Measurements from ENCODE around the gene FPGS. TPM values are rescaled to one million over a fixed set of nuclear protein-coding genes. Genes with fewer than 3 reads are reported as not detected.

Gene FPGS
- total RNA-seq, 1 experiment from 2014 or later: 84.9 TPM

GRCh38 chr9:127857278-127857677 lies 54.6 kb downstream of the FPGS start:
- Histone ChIP-seq H3K36me3 (replicated peaks; ENCODE audit: control insufficient read depth, insufficient read depth, low read length) (no peaks in the 10 kb centered on the region), H3K4me3 (ENCODE audit: insufficient read depth, low read depth, low read length) (no peak overlapping the region), H3K27me3 (ENCODE audit: control insufficient read depth, insufficient read depth, low read length) (no peaks in the 10 kb centered on the region)
- DNase-seq: no peak

GRCh38 chr9:127858041-127858512 lies 55.4 kb downstream of the FPGS start:
- Histone ChIP-seq H3K36me3 (replicated peaks; ENCODE audit: control insufficient read depth, insufficient read depth, low read length) (no peaks in the 10 kb centered on the region), H3K4me3 (ENCODE audit: insufficient read depth, low read depth, low read length) (no peak overlapping the region), H3K27me3 (ENCODE audit: control insufficient read depth, insufficient read depth, low read length) (no peaks in the 10 kb centered on the region)
- DNase-seq: no peak

GRCh38 chr9:127860260-127860659 lies 57.6 kb downstream of the FPGS start:
- Histone ChIP-seq H3K27me3 (ENCODE audit: control insufficient read depth, insufficient read depth, low read length) (no peaks in the 10 kb centered on the region), H3K36me3 (replicated peaks; ENCODE audit: control insufficient read depth, insufficient read depth, low read length) (no peaks in the 10 kb centered on the region), H3K4me3 (ENCODE audit: insufficient read depth, low read depth, low read length) (no peak overlapping the region)
- no peak for DNase-seq

- DNase-seq: no peak
- Histone ChIP-seq H3K36me3 (replicated peaks; ENCODE audit: control insufficient read depth, insufficient read depth, low read length) (no peaks in the 10 kb centered on the region), H3K27me3 (ENCODE audit: control insufficient read depth, insufficient read depth, low read length) (no peaks in the 10 kb centered on the region), H3K4me3 (ENCODE audit: insufficient read depth, low read depth, low read length) (no peak overlapping the region)
Observed at GRCh38 chr9:127860779-127861178, 58.1 kb downstream of the FPGS start.

GRCh38 chr9:127862075-127863011 lies 59.7 kb downstream of the FPGS start:
- H3K4me3 ChIP-seq (ENCODE audit: insufficient read depth, low read depth, low read length): no peak overlapping the region
- no peak for DNase-seq
- no peaks in the 10 kb centered on the region for H3K36me3 ChIP-seq (replicated peaks; ENCODE audit: control insufficient read depth, insufficient read depth, low read length)
- no peaks in the 10 kb centered on the region for H3K27me3 ChIP-seq (ENCODE audit: control insufficient read depth, insufficient read depth, low read length)

GRCh38 chr9:127863191-127863621 lies 60.5 kb downstream of the FPGS start:
- no peak for DNase-seq
- Histone ChIP-seq H3K27me3 (ENCODE audit: control insufficient read depth, insufficient read depth, low read length) (no peaks in the 10 kb centered on the region), H3K4me3 (ENCODE audit: insufficient read depth, low read depth, low read length) (no peak overlapping the region), H3K36me3 (replicated peaks; ENCODE audit: control insufficient read depth, insufficient read depth, low read length) (no peaks in the 10 kb centered on the region)

Other genes with a start within 250 kb of the FPGS start
- 5.9 and 12.0 TPM in 2 replicates for gene STXBP1, start 190.6 kb upstream of the FPGS start, total RNA-seq (2014; rRNA removed; shearing (Covaris generic))
- not detected in 2 replicates for gene CFAP157, start 95.9 kb upstream of the FPGS start, total RNA-seq (2014; rRNA removed; shearing (Covaris generic))
- 14.3 and 21.2 TPM in 2 replicates for gene PTRH1, start 87.2 kb upstream of the FPGS start, total RNA-seq (2014; rRNA removed; shearing (Covaris generic))
- 0.11 TPM in 1 of 2 replicates, not detected in the other for gene TTC16, start 86.8 kb upstream of the FPGS start, total RNA-seq (2014; rRNA removed; shearing (Covaris generic))
- 13.7 and 19.3 TPM in 2 replicates for gene TOR2A, start 67.6 kb upstream of the FPGS start, total RNA-seq (2014; rRNA removed; shearing (Covaris generic))
- 0.26 and 0.42 TPM in 2 replicates for gene SH2D3C, start 24.2 kb upstream of the FPGS start, total RNA-seq (2014; rRNA removed; shearing (Covaris generic))
- 51.5 and 56.6 TPM in 2 replicates for gene CDK9, start 16.8 kb upstream of the FPGS start, total RNA-seq (2014; rRNA removed; shearing (Covaris generic))
- gene ENG, start 51.8 kb downstream of the FPGS start, total RNA-seq (2014; rRNA removed; shearing (Covaris generic)): 1.4 and 1.8 TPM in 2 replicates
- gene AK1, start 74.8 kb downstream of the FPGS start, total RNA-seq (2014; rRNA removed; shearing (Covaris generic)): 18.5 and 20.4 TPM in 2 replicates
- 30.6 and 37.4 TPM in 2 replicates for gene ST6GALNAC6, start 96.7 kb downstream of the FPGS start, total RNA-seq (2014; rRNA removed; shearing (Covaris generic))
- gene ST6GALNAC4, start 114.2 kb downstream of the FPGS start, total RNA-seq (2014; rRNA removed; shearing (Covaris generic)): 18.5 and 24.6 TPM in 2 replicates
- gene PIP5KL1, start 127.9 kb downstream of the FPGS start, total RNA-seq (2014; rRNA removed; shearing (Covaris generic)): 0.94 and 3.4 TPM in 2 replicates
- 38.3 and 45.6 TPM in 2 replicates for gene DPM2, start 135.0 kb downstream of the FPGS start, total RNA-seq (2014; rRNA removed; shearing (Covaris generic))
- 16.9 and 27.1 TPM in 2 replicates for gene EEIG1, start 178.1 kb downstream of the FPGS start, total RNA-seq (2014; rRNA removed; shearing (Covaris generic))

All from H7 (cell line).